NCI-H226 (cell line): ENCODE measurements around the gene PARL.

Experiments used
- DNase-seq: peaks from one replicate; pipeline ENCODE4 v3.0.0-alpha.2; 2015

Gene PARL, protein sequence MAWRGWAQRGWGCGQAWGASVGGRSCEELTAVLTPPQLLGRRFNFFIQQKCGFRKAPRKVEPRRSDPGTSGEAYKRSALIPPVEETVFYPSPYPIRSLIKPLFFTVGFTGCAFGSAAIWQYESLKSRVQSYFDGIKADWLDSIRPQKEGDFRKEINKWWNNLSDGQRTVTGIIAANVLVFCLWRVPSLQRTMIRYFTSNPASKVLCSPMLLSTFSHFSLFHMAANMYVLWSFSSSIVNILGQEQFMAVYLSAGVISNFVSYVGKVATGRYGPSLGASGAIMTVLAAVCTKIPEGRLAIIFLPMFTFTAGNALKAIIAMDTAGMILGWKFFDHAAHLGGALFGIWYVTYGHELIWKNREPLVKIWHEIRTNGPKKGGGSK

DNA sequence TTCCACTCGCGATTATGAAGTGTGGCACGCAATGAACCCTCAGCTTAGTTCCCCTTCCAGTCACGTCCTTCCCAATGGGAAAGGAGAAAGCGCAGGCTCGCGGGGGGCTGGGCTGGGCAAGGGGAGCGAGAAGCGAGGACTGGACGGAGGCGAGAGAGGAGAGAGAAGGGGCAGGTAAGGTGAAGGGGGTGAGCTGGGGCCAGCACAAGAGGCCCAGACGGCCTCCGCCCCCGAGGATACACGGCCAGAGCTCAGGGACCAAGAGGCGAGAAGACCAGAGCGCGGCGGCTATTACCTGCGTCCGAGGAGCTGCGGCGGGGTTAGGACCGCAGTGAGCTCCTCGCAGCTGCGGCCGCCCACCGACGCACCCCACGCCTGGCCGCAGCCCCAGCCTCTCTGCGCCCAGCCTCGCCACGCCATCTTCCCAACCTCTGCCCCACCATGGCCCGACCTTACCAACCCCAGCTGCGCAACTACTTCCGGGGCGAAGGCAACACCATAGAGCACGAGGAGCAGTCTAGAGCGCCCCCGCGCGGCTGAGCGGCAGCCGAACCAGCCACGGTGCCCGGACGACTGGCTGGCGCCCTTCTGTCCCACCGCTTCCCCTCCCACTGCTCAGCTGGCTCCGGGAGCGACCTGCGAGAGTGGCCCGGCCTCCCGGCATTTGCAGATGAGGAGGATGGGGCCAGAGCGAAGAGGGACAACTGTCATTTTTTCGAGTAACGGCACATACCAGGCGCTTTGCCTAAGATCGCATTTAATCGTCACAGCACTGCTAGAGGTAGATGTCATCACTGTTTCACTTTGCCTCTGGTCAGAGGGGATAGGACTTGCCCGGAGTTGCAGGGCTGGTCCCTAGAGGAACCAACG is at the start of gene PARL:
Gene PARL (minus strand): TSS at position 454 of the 870 bp plus-strand sequence. CDS start 34 bp downstream, at position 420.
- peak; percentile 83 for DNase-seq

DNA sequence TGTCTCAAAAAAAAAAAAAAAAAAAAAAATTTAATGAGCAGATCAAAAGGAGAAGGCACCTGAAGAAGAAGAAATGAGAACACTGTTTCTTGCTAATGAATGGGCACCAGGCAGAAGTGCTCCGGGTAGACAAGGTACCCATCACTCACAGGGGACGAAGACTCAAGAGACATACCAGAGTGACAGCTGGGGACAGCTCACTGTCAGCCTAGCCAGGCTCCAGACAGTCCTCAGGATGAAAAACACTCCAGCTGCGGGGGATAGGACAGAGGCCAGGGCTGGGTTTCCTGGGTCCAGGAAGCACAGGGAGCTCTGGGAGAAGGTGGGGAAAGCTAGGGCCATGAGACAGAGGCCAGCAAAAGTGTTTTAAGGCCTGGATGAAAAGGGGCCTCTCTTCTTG is 48.5 kb upstream of the PARL start:
- DNase-seq = no peak

DNA sequence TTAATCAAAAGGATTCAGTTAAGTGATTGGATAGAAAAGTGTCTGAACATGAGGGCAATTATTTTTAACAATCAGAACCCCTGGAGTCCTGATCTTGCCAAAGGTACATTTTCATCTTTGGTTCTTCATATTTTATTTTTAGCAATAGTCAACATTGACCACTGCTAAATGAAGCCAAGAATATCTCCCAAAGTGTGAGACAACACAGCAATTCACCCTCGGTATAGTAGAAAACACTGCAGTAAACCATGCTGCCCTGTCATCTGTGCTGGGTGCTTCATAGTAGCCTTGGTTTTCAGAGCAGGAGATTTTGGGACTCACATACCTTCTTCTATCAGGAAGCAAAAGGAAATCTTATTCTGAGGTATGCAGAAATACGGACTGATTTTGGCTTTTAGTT is 47.2 kb upstream of the PARL start:
- no peak for DNase-seq

DNA sequence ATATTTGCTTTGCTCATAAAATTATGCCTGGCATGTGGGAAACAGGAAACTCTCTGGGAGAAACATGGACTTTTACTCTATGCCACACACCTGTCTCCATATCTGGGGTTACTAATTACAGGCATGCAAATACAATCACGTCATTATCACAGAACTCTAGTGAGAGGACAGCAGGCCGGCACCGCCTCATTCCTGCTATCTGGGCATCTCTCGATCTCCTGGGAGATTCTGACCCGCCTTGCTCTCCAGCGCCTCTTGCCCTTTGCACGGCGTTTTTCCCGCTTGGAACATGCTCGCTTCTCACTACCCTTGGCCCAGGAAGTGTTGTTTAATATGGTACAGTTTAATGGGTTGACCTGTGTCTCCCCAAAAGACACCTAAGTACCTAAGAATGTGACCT is 45.4 kb upstream of the PARL start:
- no peak for DNase-seq

DNA sequence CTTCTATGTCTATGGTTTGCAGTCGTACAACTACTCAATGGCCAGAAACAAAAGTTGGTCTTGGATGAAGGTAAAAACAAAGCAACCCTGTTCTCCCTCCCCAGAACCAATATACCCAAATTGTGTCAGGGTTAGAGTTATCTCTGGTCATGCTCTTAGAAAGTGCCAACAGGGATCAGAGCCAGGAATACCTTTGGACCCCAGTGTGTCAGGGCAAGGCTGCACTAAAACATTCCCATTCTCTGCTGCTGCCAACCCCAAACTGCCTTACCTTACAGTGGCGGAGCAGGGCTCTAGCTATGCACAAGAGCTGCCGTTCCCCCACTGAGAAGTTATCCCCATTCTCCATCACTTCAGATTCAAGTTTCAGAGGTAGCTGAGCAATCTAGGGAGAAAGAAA is 42.4 kb upstream of the PARL start:
- no peak for DNase-seq

DNA sequence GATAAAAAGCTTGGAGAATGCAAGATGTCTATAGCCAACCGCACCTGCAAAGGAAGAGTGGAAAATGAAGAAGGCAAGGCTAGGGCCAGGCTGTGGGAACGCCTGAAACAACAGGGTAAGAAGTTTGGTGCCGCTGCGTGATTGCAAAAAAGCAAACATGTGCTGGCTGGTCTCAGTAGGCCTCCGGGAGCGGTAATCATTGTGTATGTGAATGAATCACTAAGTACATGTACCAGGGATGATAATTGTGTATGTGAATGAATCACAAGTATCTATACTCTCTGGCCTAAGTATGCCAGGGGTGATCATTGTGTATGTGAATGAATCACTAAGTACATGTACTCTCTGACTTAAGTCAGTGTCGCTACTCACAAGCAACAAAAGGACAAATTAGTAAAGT is 40.3 kb upstream of the PARL start:
- DNase-seq = no peak

DNA sequence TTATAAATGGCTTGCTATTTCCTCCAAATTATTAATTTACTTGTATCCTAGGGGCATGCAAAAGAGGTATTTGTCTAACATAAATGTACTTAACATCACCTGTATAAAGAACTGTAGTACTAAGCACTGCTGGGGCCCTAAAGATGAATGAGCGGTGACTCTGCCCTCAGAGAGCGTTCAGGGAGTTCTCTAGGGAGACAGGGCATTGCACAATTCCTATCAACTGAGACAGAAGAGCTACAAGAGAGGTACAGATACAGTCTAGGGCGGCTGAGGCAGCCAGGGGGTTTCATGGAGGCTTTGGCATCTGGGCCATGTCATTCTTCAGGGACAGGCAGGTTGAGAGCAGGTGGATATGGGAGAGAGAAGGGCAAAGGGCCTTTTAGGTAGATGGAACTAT is 39.9 kb upstream of the PARL start:
- no peak for DNase-seq

DNA sequence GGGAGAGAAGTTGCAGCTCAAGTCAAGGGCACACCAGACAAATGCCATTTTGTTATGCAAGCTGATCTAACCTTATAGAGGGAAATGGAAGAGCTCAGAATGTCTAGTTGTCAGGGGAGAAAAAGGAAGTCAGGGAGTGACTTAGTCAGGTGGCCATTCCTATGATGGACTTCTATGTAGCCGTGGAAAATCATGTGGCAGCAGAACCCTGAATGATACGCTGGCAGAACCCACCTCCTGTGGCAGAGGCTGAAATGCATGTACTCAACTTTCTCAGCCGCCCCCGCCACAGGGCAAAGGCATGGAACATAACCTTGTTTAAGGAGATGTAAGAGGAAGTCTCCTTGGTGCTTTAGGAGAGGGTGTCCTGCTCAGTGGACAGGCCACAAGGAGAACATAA is 37.7 kb upstream of the PARL start:
- no peak for DNase-seq

DNA sequence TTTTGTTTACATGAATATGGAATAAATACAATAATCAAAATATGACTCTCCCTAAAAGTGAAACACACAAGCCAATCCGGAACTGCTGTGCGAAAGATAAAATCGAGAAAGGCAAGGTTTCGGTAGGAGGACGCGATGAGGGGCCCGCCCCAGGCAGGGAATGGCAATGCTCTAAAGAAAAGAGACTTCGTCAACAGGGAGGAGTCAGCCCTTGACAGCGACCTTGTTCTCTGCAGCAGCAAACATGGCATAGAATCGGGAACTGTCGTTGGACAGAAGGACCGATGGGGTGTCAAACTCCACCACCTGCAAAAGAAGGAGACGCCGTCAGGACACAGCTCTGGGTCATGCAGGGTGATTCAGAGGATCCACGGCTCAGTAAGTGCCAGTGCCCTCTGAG is 36.4 kb upstream of the PARL start:
- no peak for DNase-seq

DNA sequence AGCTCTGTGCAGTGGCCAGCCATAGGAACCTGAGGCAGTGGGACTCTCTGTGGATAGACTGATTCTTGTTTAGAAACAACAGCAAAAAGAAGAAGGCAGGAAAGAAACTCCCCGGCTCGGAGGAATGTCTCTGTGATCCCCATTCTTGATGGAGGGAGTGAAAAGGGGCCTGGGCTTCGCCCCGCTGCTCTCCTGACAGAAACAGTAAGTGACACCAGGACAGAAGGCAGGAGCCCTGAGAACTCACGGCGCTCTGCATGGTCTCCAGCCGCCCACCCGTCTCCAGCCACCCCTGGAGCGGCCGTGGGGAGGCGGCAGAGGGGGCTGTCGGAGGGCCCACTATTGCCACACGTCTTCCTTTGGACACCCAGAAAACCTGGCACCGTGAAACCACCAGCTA is 35.7 kb upstream of the PARL start:
- no peak for DNase-seq

DNA sequence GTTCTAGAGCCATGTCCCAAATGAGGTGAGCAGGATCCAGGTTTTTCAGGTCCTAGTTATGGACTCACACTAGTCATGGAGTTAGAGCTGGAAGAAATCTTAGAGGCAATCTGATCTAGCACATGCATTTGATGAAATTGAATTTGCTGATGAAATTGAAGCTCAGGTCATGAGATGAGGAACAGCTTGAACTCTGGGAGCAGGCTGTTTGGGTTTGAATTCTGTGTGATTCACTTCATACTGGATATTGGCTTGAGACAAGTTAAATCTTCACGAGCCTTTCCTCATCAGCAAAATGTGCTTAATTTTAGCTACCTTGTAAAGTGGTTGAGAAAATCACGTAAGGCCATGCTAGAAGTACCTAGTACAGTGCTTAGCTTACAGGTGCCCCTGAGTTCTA is 33.5 kb upstream of the PARL start:
- DNase-seq = no peak

DNA sequence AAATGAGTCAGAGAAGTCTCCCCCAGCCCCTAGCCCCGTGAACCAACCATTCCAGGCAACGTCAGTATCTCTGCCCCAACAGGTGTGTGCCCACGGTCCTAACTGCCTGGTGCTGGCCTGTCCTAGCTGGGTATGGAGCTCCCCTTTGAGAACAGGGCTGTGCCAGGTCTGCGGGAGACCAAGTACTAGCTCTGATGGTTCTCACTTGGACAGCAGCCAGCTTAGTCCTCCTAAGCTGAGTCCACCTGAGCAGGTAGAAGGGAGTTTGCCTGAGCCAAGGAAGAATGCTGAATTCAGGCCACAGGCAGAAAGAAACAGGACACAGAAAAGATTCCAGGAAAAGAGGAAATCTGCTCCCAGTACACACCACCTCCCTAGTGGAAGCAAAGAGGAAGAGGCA is 33.1 kb upstream of the PARL start:
- DNase-seq = no peak

DNA sequence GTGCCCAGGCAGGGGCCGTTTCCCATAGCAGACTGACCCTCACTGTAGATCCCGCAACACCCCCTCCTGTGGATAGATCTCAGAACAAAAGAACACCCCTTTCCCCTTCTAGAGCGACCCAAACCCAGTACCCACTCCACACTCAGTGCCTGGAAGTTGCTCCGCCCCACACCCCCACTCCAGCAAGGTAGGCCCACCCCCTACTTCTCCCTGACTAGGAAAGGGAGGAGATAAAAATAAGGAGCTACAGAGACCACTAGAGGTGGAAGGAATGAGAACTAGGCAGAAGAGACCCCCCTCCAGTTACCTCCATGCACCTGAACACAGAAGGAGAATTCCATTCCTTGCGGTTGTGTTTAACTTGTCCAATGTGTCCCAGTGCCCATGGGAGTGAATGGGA is 30.2 kb upstream of the PARL start:
- no peak for DNase-seq

DNA sequence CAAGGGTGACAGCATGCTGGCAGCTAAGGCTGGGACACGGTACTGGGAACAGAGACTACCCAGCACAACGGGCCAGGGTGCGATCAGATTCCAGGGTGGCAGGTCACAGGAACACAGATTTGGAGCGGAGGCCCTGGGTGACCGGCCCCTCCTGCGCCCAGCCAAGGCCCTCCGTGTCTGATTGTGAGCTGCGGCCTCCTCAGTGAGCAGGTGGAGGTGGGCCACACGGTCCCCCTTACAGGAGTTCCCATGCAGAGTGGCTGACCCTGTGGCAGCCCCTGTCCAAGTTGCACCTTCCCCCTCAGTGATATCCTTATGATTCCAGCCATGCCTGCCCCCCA is 28.9 kb upstream of the PARL start:
- no peak for DNase-seq

DNA sequence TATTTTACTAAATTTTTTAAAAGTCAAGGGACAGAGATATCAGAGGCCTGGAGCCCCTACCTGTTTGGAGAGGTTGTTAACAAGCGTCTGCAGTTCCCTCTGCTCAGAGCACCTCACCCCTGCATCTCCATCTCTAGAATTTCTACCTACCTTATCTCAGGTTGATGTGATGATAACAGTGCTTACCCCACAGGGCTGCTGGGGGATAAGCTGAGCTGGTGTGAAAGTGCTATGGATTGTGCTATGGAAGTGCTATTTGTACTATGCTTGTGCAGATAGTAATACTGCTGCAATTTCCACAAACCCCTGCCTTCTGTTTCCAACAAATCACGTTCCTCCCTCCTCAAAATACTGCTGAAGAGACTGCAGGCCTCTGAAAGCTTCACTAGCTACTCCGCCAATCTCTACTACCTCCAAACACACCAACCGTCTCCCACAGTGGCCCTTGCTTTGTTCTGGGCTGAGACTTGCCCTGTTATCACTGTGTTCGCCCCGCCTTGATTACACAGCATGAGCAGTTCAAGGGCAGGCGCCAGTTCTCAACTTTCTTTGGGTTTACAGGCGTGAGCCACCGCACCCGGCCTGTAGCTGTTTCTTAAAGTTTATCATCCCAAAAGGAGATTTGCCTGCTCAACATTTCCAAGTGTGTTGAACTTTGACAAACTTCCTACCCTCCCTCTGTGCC is 28.4 kb upstream of the PARL start:
- peak; percentile 25 for DNase-seq

DNA sequence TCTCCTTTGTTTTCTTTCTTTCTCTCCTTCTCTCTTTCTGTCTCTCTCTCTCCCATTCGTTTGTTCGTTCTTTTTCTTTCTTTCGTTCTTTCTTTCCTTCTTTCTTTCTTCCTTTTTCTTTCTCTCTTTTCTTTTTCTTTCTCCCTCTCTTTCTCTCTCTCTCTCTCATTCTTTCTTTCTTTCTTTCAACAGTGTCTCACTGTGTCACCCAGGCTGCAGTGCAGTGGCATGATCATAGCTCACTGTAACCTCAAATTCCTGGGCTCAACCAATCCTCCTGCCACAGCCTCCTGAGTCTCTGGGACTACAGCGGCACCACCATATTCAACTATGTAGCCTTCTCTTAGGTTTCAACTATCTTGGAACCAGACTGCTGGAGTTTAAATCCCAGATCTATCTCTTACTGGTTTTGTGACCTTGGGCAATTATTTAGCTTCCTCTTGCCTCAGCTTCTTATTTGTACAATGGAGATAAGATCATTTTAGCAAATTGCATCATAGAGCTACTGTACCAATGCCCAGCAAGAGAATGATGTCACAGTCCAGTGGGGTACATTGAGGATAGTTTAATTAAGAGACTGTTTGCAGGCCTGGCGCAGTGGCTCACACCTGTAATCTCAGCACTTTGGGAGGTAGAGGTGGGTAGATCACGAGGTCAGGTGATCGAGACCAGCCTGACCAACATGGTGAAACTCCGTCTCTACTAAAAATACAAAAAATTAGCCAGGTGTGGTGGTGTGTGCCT is 27.3 kb upstream of the PARL start:
- no peak for DNase-seq

DNA sequence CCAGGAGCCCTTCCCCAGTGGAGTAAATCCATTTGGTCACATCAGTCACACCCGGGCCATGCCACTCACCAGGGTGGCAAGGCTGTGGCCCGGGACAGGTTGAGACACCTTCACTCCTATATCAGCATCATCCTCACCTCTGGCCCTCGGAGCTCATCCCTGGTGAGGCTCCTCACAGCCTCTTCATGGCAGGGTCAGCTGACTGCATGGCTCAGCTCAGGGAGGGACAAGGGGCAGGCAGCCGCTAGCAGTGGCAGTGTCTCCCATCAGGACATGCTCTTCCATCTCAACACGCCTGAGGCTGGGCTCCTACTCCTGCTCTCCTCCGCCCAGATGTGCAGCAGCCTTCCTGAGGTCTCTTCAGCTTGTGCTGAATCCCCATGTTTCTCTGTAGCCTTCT is 26.4 kb upstream of the PARL start:
- no peak for DNase-seq

DNA sequence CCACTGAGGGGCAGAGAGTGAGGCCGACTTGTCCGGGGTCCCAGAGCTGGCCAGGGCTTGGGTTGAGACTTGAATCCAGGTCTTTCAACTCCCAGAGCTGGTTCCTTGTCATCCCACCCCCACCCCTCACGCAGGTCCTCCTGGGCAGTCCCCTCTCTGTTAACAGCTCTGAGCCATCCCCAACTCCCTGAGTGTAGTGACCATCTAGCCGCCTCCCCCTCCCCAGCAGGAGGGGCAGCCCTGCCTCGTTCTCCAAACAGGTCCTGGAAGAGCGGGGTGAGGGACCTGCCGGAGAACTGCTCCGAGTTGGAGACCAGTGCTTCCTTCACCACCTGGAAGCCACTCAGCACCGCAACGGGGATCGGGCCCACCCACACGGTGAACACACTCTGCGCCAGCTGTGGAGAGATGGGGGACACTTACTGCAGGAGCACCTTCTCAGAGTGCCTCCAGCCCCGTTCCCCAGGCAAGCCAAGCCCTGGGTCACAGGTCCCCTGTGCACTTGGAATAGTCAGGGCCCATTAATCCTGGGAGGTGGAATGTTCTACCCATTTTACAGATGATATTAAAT is 24.4 kb upstream of the PARL start:
- no peak for DNase-seq

DNA sequence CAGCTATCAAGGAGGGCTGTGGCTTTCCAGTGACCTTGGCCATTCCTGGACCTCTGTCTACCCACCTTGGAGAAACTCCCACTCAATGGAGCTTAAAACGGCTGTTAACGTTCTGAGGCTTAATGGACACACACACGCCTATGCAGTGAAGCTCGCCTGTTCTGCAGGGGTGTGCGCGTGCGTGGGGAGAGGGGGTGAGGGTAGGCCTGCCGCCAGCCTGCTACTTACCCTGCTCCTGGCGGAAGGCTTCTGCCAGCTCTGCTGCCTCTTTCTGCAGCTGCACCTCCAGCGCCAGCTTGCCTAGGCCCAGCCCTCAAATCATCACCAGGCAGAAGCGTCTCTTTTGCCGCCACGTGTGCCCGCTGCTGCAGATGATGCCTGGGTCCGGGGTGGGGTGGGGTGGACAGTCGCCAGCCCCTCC is 23.2 kb upstream of the PARL start:
- no peak for DNase-seq

DNA sequence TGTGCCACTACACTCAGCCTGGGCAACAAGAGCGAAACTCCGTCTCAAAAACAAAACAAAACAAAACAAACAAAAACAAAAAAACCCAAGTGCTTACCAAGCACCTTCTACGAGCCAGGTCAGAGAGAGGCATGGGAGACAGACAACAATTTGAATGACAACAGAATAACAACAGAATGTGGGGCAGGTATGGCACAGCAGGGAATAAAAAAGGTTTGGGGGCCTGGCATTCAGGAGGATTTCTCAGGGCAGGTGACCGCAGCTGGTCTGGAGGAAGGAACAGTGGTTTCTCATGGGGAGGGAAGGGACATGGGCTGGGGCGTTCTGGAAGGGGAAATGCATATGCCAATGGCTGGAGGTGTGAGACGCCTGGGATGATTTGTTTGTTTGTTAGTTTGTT is 22.5 kb upstream of the PARL start:
- no peak for DNase-seq

DNA sequence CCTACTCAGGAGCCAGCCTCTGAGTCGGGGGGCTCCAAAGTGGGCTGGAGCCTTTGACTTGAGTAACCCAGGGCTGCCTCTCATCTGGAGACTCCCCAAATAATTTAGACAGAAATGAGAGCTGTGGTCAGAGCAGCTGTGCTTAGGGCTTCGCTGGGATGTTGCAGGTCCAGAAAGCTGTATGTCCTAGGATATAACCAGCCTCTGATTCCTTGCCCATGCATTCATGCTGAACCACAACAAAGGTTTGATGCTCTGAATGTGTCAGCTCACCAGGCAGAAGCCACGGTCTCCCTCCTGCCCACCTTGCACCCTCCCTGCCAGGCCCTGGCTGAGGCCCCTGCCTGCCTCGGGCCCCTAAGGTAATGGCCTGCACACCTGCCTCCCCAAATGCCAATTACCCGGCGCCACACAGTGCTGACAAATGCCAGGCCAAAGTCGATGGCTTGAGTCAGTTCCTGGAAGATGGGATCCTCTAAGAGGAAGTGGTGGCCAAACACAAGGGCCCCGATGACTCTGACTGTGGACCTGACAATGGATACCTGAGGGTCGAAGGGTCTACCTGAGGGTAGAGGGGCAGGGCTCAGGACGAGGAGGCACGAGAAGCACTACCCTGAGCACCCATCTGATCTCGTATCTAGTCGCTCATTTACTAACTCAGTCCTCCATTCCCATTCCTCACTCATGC is 21.7 kb upstream of the PARL start:
- no peak for DNase-seq
